H1 (cell line): ENCODE measurements around the gene ELMO1. TPM values are rescaled to one million over a fixed set of nuclear protein-coding genes. Genes with fewer than 3 reads are reported as not detected.

Source experiments
- CTCF ChIA-PET: fragments of 300-600 bp; sonication (Branson Sonifier 250); formaldehyde crosslinking; loops from one replicate; lab custom pipeline; 2021; ENCODE audit not compliant: partially characterized antibody; lab: Charles Lee
- POLR2A ChIA-PET: fragments of 300-600 bp; sonication (Branson Sonifier 250); formaldehyde crosslinking; loops from one replicate; lab custom pipeline; 2021; ENCODE audit warnings: inconsistent platforms; ENCODE audit not compliant: partially characterized antibody; lab: Charles Lee
- DNase-seq, 2 experiments: peaks; one replicate each; pipeline versions ENCODE4 v3.0.0 to v3.0.0-alpha.2; 2010 to 2022; ENCODE audit warnings: low spot score in 2 of 2, low read depth in 1 of 2, mixed read lengths in 1 of 2
- FAIRE-seq: peaks from 2 replicates; lab custom pipeline; 2011; peaks lifted over from hg19 to GRCh38; lab: Jason Lieb, UNC
- H2AFZ ChIP-seq: 2 replicates; pipeline ENCODE4 v1.8.1; 2012; ENCODE audit warnings: low read length, inconsistent platforms
- H2AK5ac ChIP-seq: 2 replicates; pipeline ENCODE4 v1.6.1; 2013; ENCODE audit warnings: low read depth, low read length
- H2BK120ac ChIP-seq: replicated peaks from 2 replicates; pipeline ENCODE3; 2013; ENCODE audit warnings: low read depth, low read length, inconsistent platforms
- H2BK12ac ChIP-seq: 2 replicates; pipeline ENCODE4 v1.6.1; 2013; ENCODE audit warnings: low read depth, low read length
- H2BK15ac ChIP-seq: 2 replicates; pipeline ENCODE4 v1.6.1; 2013; ENCODE audit warnings: low read length
- H2BK20ac ChIP-seq: 2 replicates; pipeline ENCODE4 v1.6.1; 2013; ENCODE audit warnings: low read length
- H2BK5ac ChIP-seq: 2 replicates; pipeline ENCODE4 v1.6.1; 2013; ENCODE audit warnings: low read depth, low read length
- H3K14ac ChIP-seq: 2 replicates; pipeline ENCODE4 v1.6.1; 2013; ENCODE audit warnings: inconsistent platforms; ENCODE audit not compliant: insufficient read length
- H3K18ac ChIP-seq: 2 replicates; pipeline ENCODE4 v1.6.1; 2013; ENCODE audit warnings: low read length; ENCODE audit errors: extremely low read depth
- H3K23ac ChIP-seq: 2 replicates; pipeline ENCODE4 v1.6.1; 2013; ENCODE audit warnings: inconsistent platforms; ENCODE audit not compliant: insufficient read length
- H3K23me2 ChIP-seq: 2 replicates; pipeline ENCODE4 v1.6.1; 2013; ENCODE audit warnings: low read depth, low read length
- H3K27ac ChIP-seq: 2 replicates; pipeline ENCODE4 v1.6.1; 2011; ENCODE audit warnings: low read depth, low read length, inconsistent platforms
- H3K27me3 ChIP-seq, 4 experiments: replicated peaks in 1 of 4; 1 replicate in 1 of 4; 2 replicates in 3 of 4; pipeline versions ENCODE4 v1.6.1 to v1.8.1; 2011 to 2013; ENCODE audit warnings: low read length in 3 of 4, mild to moderate bottlenecking in 3 of 4, inconsistent platforms in 2 of 4, mixed read lengths in 2 of 4, moderate library complexity in 1 of 4; ENCODE audit not compliant: control insufficient read depth in 3 of 4, insufficient read depth in 3 of 4; ENCODE audit errors: extremely low read depth in 1 of 4
- H3K36me3 ChIP-seq, 4 experiments: 2 replicates each; pipeline versions ENCODE4 v1.6.1 to v1.8.1; 2011 to 2013; ENCODE audit warnings: mild to moderate bottlenecking in 4 of 4, low read length in 3 of 4, moderate library complexity in 2 of 4, control low read depth in 1 of 4, inconsistent platforms in 1 of 4; ENCODE audit not compliant: insufficient read depth in 4 of 4, control insufficient read depth in 2 of 4
- H3K4ac ChIP-seq: replicated peaks from 2 replicates; pipeline ENCODE3; 2013; ENCODE audit warnings: low read length, low read depth, mixed read lengths, inconsistent platforms; ENCODE audit not compliant: insufficient read length
- H3K4me1 ChIP-seq, 4 experiments: replicated peaks in 1 of 4; 1 replicate in 1 of 4; 2 replicates in 3 of 4; pipeline versions ENCODE4 v1.6.1 to v1.8.1; 2011 to 2013; ENCODE audit warnings: low read length in 3 of 4, inconsistent platforms in 2 of 4, mixed read lengths in 1 of 4; ENCODE audit not compliant: insufficient read depth in 4 of 4, control insufficient read depth in 3 of 4
- H3K4me2 ChIP-seq, 2 experiments: 2 replicates each; pipeline versions ENCODE4 v1.6.1 to v1.8.1; 2011 to 2013; ENCODE audit warnings: low read depth in 2 of 2, low read length in 2 of 2, control low read depth in 1 of 2, inconsistent platforms in 1 of 2, mild to moderate bottlenecking in 1 of 2; ENCODE audit not compliant: insufficient read depth in 1 of 2
- H3K4me3 ChIP-seq, 4 experiments: fragments of 200-600, 300-600 bp in 1 of 4; sonication (generic), shearing (Covaris generic), sonication (Bioruptor Twin) in 1 of 4; 2 replicates each; pipeline versions ENCODE4 v1.5.1 to v1.8.1; 2011 to 2016; ENCODE audit warnings: low read length in 4 of 4, low read depth in 3 of 4, control low read depth in 2 of 4, inconsistent platforms in 2 of 4, mild to moderate bottlenecking in 2 of 4, mixed read lengths in 1 of 4, moderate library complexity in 1 of 4; ENCODE audit not compliant: insufficient read depth in 2 of 4; ENCODE audit errors: extremely low read depth in 1 of 4
- H3K56ac ChIP-seq: replicated peaks from 2 replicates; pipeline ENCODE3; 2013; ENCODE audit warnings: low read depth, mild to moderate bottlenecking, mixed read lengths, low read length, inconsistent platforms; ENCODE audit not compliant: insufficient read length
- H3K79me1 ChIP-seq: 2 replicates; pipeline ENCODE4 v1.6.1; 2013; ENCODE audit warnings: low read depth, low read length, control low read depth
- H3K79me2 ChIP-seq, 2 experiments: 2 replicates each; pipeline versions ENCODE4 v1.6.1 to v1.8.1; 2012 to 2013; ENCODE audit warnings: low read length in 2 of 2, mild to moderate bottlenecking in 2 of 2, inconsistent platforms in 1 of 2; ENCODE audit not compliant: insufficient read depth in 2 of 2, control insufficient read depth in 1 of 2
- H3K9ac ChIP-seq, 4 experiments: replicated peaks in 1 of 4; 1 replicate in 1 of 4; 2 replicates in 3 of 4; pipeline versions ENCODE4 v1.6.1 to v1.8.1; 2011 to 2013; ENCODE audit warnings: low read depth in 3 of 4, low read length in 3 of 4, control low read depth in 2 of 4, mild to moderate bottlenecking in 2 of 4, moderate library complexity in 2 of 4, inconsistent platforms in 1 of 4; ENCODE audit errors: extremely low read depth in 1 of 4
- H3K9me3 ChIP-seq, 2 experiments: 2 replicates each; pipeline versions ENCODE4 v1.6.1 to v1.8.1; 2012 to 2013; ENCODE audit warnings: mild to moderate bottlenecking in 2 of 2, moderate library complexity in 2 of 2, control low read depth in 1 of 2, inconsistent platforms in 1 of 2, low read depth in 1 of 2, low read length in 1 of 2, mixed read lengths in 1 of 2; ENCODE audit not compliant: insufficient read depth in 2 of 2
- H4K20me1 ChIP-seq, 2 experiments: replicated peaks in 1 of 2; 2 replicates each; pipeline versions ENCODE3 to v1.8.1; 2011 to 2013; ENCODE audit warnings: inconsistent platforms in 2 of 2, low read length in 2 of 2, mild to moderate bottlenecking in 1 of 2; ENCODE audit not compliant: insufficient read depth in 2 of 2, control insufficient read depth in 1 of 2
- H4K5ac ChIP-seq: 2 replicates; pipeline ENCODE4 v1.6.1; 2013; ENCODE audit warnings: low read length, low read depth, mixed read lengths, inconsistent platforms; ENCODE audit not compliant: insufficient read length
- H4K8ac ChIP-seq: 2 replicates; pipeline ENCODE4 v1.8.0; 2013; ENCODE audit warnings: mild to moderate bottlenecking, moderate library complexity, low read length, inconsistent platforms; ENCODE audit not compliant: insufficient read depth; ENCODE audit errors: extremely low read depth
- H4K91ac ChIP-seq: replicated peaks from 2 replicates; pipeline ENCODE3; 2013; ENCODE audit warnings: low read length, mixed read lengths, inconsistent platforms; ENCODE audit not compliant: insufficient read length
- EP300 ChIP-seq, 2 experiments: IDR thresholded peaks; 1 replicate in 1 of 2; 2 replicates in 1 of 2; pipeline ENCODE4 v1.6.1; 2011 to 2012; ENCODE audit warnings: low read depth in 2 of 2, low read length in 2 of 2, mild to moderate bottlenecking in 2 of 2, borderline replicate concordance in 1 of 2, inconsistent platforms in 1 of 2, moderate library complexity in 1 of 2
- GABPA ChIP-seq: IDR thresholded peaks from 2 replicates; pipeline ENCODE4 v1.6.1; 2011; ENCODE audit warnings: mild to moderate bottlenecking, low read length, moderate library complexity, borderline replicate concordance; ENCODE audit not compliant: insufficient read depth
- GTF2F1 ChIP-seq: IDR thresholded peaks from 2 replicates; pipeline ENCODE4 v1.6.1; 2012; ENCODE audit warnings: low read depth, low read length, improper control_type of control experiment, borderline replicate concordance
- HDAC2 ChIP-seq, 2 experiments: fragments of 300-600 bp in 1 of 2; sonication (generic) in 1 of 2; IDR thresholded peaks; 2 replicates each; pipeline ENCODE4 v1.6.1; 2011 to 2012; ENCODE audit warnings: low read depth in 2 of 2, low read length in 2 of 2, mild to moderate bottlenecking in 2 of 2, moderate library complexity in 2 of 2, borderline replicate concordance in 1 of 2, inconsistent platforms in 1 of 2
- KDM4A ChIP-seq: IDR thresholded peaks from one replicate; pipeline ENCODE4 v1.7.1; 2012; ENCODE audit warnings: low read depth, mild to moderate bottlenecking, moderate library complexity, low read length, inconsistent platforms; ENCODE audit not compliant: severe bottlenecking
- MAFK ChIP-seq: IDR thresholded peaks from 2 replicates; pipeline ENCODE4 v1.6.1; 2012; ENCODE audit warnings: low read depth, mild to moderate bottlenecking, improper control_type of control experiment, low read length
- POU5F1 ChIP-seq: IDR thresholded peaks from 2 replicates; pipeline ENCODE4 v1.6.1; 2011; ENCODE audit warnings: low read depth, mild to moderate bottlenecking, low read length, moderate library complexity
- RBBP5 ChIP-seq: IDR thresholded peaks from 2 replicates; pipeline ENCODE4 v1.7.1; 2012; ENCODE audit warnings: low read depth, mild to moderate bottlenecking, inconsistent platforms, low read length, moderate library complexity, borderline replicate concordance
- SIN3A ChIP-seq, 2 experiments: IDR thresholded peaks in 1 of 2; conservative IDR thresholded peaks in 1 of 2; 2 replicates each; pipeline ENCODE4 v1.6.1; 2011 to 2012; ENCODE audit warnings: low read length in 2 of 2, improper control_type of control experiment in 1 of 2, low read depth in 1 of 2, mild to moderate bottlenecking in 1 of 2
- SP1 ChIP-seq: IDR thresholded peaks from 2 replicates; pipeline ENCODE4 v1.6.1; 2011; ENCODE audit warnings: low read depth, low read length
- TBP ChIP-seq: IDR thresholded peaks from 2 replicates; pipeline ENCODE4 v1.6.1; 2011; ENCODE audit warnings: low read depth, low read length, improper control_type of control experiment
- WGBS, 2 experiments: shearing (Covaris generic) in 1 of 2; methylation state at CpG; one replicate each; pipeline versions ENCODE4 v1.1.6 to v1.1.7; 2013 to 2015; ENCODE audit warnings: low lambda C conversion rate in 2 of 2, mixed read lengths in 2 of 2, inconsistent platforms in 1 of 2, low coverage in 1 of 2, missing lambda C conversion rate in 1 of 2; ENCODE audit not compliant: insufficient replicate concordance in 2 of 2, insufficient coverage in 1 of 2, insufficient read length in 1 of 2; ENCODE audit errors: extremely low coverage in 1 of 2, missing lambda C conversion rate in 1 of 2; 5-methylcytosine and 5-hydroxymethylcytosine counted together
- polyA plus RNA-seq, 7 experiments: library from polyadenylated mRNA; depleted of rRNA in 3 of 7; stranded (reverse) in 5 of 7; unstranded in 2 of 7; fragments of >200 nt in 5 of 7; fragments of 200-250 nt in 2 of 7; gene quantifications; 1 replicate in 5 of 7; 2 replicates in 1 of 7; 4 replicates in 1 of 7; pipeline versions ENCODE4 v1.2.1 to v1.2.3, GENCODE V29; 2011 to 2013; ENCODE audit warnings: missing spikeins in 2 of 7, mixed read lengths in 2 of 7
- total RNA-seq: library from RNA; stranded (reverse); fragmentation: NEBNext Ultra II Directional; extraction: Animal tissue kit (Norgen Biotek cat#: 25700); gene quantifications from 2 replicates; pipeline ENCODE4 v1.2.1, GENCODE V29; 2021

The ELMO1 gene
- total and polyA plus RNA-seq, 2 of the 8 experiments (the other 6 are each of a cell fraction or from before 2014, with no cell fraction given) = 18.4 to 21.0 TPM

- no peak overlapping the region for H2AFZ ChIP-seq
- FAIRE-seq (no peak), DNase-seq (no peak)
- H2BK20ac ChIP-seq = no peak overlapping the region
- H3K18ac ChIP-seq = no peak overlapping the region
- H3K23me2 ChIP-seq = no peaks in the 10 kb centered on the region
- no peaks in the 10 kb centered on the region for H3K9me3 ChIP-seq
- H4K8ac ChIP-seq = no peak overlapping the region
- no peaks in the 10 kb centered on the region for H4K20me1 ChIP-seq
- H3K27ac ChIP-seq = no peak overlapping the region
- no peak overlapping the region for H2BK15ac ChIP-seq
- no peaks in the 10 kb centered on the region for H3K79me1 ChIP-seq
- H3K14ac ChIP-seq = no peak overlapping the region
- H3K27me3 ChIP-seq = no peaks in the 10 kb centered on the region
- no peak overlapping the region for H3K23ac ChIP-seq
- no peaks in the 10 kb centered on the region for H3K79me2 ChIP-seq
- H3K36me3 ChIP-seq = 0 out of 8 replicates have a peak, but pooled peaks cover 0 to 3% (median 0%) of the 10 kb centered on the region in 4 experiments
- H4K5ac ChIP-seq = no peak overlapping the region
- 0 out of 4 replicates have a peak overlapping the region, but pooled peaks of 1 of the 2 experiments have one; percentile 12 for H3K4me2 ChIP-seq
- H3K9ac ChIP-seq = no peak overlapping the region
- H2AK5ac ChIP-seq = no peak overlapping the region
- POLR2A ChIA-PET = no interaction called here
- H3K4me3 ChIP-seq = no peak overlapping the region
- CTCF ChIA-PET = interaction anchor here (0.7 to 1.4 kb wide), 5 partner anchors 10 to 517 kb away, joined by 3 to 5 read pairs (median 4); no protein-coding TSS in a partner anchor
- no peak overlapping the region for H2BK120ac ChIP-seq
- WGBS, 2 experiments = 76% methylated on average over 10 of the region's 10 CpGs; no CpG with 5 or more reads in 1 of the 2 experiments
- no peak overlapping the region for H2BK5ac ChIP-seq
- no peak overlapping the region for H4K91ac ChIP-seq
- H3K4me1 ChIP-seq = peaks cover 4 to 12% (median 10%) of the 10 kb centered on the region in 4 experiments; a peak in 6 of 7 replicates
- H2BK12ac ChIP-seq = no peak overlapping the region
- H3K4ac ChIP-seq = no peak overlapping the region
- H3K56ac ChIP-seq = no peak overlapping the region
- no peak for TF ChIP-seq SP1
- TF ChIP-seq RBBP5 = no peak
- no peak for TF ChIP-seq TBP
- TF ChIP-seq SIN3A (conservative IDR thresholded peaks at IDR 0.05 in 1 of 2, IDR thresholded peaks at IDR 0.05 in 1 of 2; ENCODE audit: low read depth in 1 of 2, low read length in 2 of 2) = no peak
- no peak for TF ChIP-seq MAFK
- TF ChIP-seq GABPA = no peak
- no peak for TF ChIP-seq KDM4A
- no peak for TF ChIP-seq HDAC2 (IDR thresholded peaks at IDR 0.05; ENCODE audit: borderline replicate concordance in 1 of 2, low read depth in 2 of 2, low read length in 2 of 2)
- no peak for TF ChIP-seq POU5F1
- TF ChIP-seq EP300 (IDR thresholded peaks at IDR 0.05; ENCODE audit: borderline replicate concordance in 1 of 2, low read depth in 2 of 2, low read length in 2 of 2) = no peak
- no peak for TF ChIP-seq GTF2F1
These were observed 232.4 kb downstream of the ELMO1 start for GRCh38 chr7:37216156-37216852.
